ENCODE data around the gene B9D2. TPM values are rescaled to one million over a fixed set of nuclear protein-coding genes. Genes with fewer than 3 reads are reported as not detected.
"Not testable (repeated sequence)": the region's sequence is repeated elsewhere in the genome, so short reads cannot be mapped to it uniquely, and the experiment has no call there.

B9D2 gene
- total RNA-seq, 2 donors from 2014 or later: 4.9 to 9.3 TPM

DNA sequence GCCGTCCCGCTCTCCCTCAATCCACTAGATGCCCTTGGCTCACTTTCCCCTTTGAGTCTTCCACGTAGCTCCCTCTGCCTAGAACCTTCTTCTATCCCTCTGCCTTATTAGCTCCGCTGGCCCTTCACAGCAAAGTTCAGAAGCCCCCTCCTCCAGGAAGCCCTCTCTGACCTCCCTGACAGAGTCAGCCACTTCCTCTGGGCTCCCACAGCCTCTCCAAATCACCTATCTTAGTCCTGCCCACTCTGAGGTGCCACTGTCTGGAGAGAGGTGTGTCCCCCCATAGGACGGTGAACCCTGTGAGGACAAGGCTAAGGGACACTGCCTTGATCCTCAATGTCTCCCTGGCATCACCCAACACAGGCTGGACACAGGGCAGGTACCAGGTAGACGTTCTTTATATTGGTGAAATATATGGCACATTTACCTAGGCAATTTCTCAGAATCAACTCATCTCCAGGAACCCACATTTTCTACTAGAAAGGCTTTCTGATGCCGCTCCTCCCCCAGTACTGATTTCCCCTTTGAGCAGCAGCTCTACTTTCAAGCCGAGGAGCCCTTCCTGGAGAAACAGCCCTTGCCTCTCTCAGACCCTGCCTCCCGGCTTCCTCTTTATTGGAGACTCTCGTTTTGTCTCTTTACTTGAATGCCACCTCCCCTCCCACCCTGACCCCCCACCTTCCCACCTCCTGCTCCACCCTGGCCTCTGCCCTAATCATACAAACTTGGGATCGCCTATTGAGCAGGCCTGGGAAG lies 6.8 kb downstream of the B9D2 start:
- ATAC-seq: no peak
- Mint-ChIP-seq H3K36me3 (no peaks in the 10 kb centered on the region), H3K27ac (peak overlapping the region in 1 of 2 donors; percentile 87), H3K4me1 (ENCODE audit: low read depth in 2 of 2) (peaks cover 27 to 34% of the 10 kb centered on the region in 2 donors), H3K27me3 (no peaks in the 10 kb centered on the region), H3K9me3 (no peaks in the 10 kb centered on the region), H3K4me3 (no peak overlapping the region)
- no peak for DNase-seq (ENCODE audit: low spot score)

DNA sequence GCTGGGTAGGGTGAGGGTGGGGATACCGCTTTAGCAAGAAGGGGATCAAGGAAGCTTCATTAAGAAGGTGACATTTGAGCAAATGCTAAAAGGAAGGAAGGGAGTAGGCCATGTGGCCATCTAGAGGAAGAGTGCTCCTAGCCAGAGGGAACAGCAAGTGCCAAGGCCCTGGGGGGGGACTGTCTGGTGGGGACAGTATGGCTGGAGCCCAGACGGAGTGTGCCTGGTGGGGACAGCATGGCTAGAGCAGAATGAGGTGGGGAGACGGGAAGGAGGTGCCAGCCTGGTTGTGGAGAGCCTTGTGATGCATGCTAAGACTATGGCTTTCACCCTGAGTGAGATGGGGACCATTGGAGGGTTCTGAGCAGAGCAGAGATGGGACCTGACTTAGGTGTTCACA lies 8.1 kb downstream of the B9D2 start:
- Mint-ChIP-seq H3K9me3 (no peaks in the 10 kb centered on the region), H3K27me3 (no peaks in the 10 kb centered on the region), H3K36me3 (no peaks in the 10 kb centered on the region), H3K4me3 (peak overlapping the region; percentile 64), H3K4me1 (ENCODE audit: low read depth in 2 of 2) (peaks cover 36 to 41% of the 10 kb centered on the region in 2 donors), H3K27ac (peak overlapping the region; percentile 48 to 62)
- DNase-seq (ENCODE audit: low spot score) (no peak), ATAC-seq (no peak)

DNA sequence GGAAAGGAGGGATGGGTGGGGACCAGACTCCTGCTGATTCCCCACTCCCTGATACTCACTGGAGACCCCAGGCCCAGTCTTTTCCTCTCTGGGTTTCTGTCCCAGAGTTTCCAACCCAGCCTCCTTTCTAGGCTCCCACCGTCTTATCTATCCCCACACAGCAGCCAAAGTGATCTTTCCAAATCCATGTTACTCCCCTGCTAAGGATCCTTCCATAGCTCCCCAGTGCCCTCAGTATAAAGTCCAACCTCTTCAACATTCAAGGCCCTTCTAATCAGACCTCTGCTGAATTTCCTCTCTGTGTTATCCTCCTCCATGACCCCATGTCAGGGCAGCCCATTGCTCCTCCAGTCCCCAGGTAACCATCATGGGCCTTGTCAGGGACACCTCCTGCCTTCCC lies 8.9 kb downstream of the B9D2 start:
- H3K9me3 Mint-ChIP-seq: no peaks in the 10 kb centered on the region
- DNase-seq (ENCODE audit: low spot score) (no peak), ATAC-seq (no peak)
- peaks cover 41 to 44% of the 10 kb centered on the region in 2 donors for H3K4me1 Mint-ChIP-seq (ENCODE audit: low read depth in 2 of 2)
- peak overlapping the region; percentile 48 to 62 for H3K27ac Mint-ChIP-seq
- no peaks in the 10 kb centered on the region for H3K36me3 Mint-ChIP-seq
- H3K4me3 Mint-ChIP-seq: peak overlapping the region; percentile 64
- no peaks in the 10 kb centered on the region for H3K27me3 Mint-ChIP-seq

DNA sequence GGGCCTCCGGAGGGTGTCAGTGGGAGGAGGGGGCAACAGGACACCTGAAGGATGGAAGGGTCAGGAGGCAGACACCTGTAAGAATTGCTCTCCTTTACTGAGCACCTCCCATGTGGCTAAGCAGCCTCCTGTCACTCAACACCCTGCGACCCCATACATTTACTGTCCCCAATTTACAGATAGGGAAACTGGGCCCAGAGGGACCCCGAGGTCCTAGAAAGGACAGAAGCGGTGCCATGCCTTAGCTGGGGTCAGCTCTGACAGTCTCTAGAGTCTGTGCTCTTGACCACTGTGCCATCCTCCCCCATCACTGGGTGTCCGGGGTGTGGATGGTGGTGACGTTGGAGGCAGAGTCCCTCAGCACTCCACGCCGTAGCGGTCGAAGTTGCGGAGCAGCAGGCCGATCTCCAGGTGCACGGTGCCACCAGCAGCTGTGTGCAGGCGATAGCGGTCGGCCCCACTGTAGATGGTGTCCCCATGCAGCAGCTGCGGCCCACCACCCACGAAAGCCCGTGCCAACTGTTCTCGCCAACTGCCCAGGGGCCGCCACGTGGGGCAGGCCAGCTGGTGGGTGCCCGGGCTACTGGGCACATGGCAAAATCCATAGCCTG lies 9.5 kb downstream of the B9D2 start:
- Mint-ChIP-seq H3K4me3 (peak overlapping the region; percentile 96), H3K27ac (peak overlapping the region; percentile 12 to 41), H3K36me3 (no peaks in the 10 kb centered on the region), H3K9me3 (no peaks in the 10 kb centered on the region), H3K4me1 (ENCODE audit: low read depth in 2 of 2) (peaks cover 47 to 50% of the 10 kb centered on the region in 2 donors), H3K27me3 (no peaks in the 10 kb centered on the region)
- ATAC-seq: no peak
- no peak for DNase-seq (ENCODE audit: low spot score)

DNA sequence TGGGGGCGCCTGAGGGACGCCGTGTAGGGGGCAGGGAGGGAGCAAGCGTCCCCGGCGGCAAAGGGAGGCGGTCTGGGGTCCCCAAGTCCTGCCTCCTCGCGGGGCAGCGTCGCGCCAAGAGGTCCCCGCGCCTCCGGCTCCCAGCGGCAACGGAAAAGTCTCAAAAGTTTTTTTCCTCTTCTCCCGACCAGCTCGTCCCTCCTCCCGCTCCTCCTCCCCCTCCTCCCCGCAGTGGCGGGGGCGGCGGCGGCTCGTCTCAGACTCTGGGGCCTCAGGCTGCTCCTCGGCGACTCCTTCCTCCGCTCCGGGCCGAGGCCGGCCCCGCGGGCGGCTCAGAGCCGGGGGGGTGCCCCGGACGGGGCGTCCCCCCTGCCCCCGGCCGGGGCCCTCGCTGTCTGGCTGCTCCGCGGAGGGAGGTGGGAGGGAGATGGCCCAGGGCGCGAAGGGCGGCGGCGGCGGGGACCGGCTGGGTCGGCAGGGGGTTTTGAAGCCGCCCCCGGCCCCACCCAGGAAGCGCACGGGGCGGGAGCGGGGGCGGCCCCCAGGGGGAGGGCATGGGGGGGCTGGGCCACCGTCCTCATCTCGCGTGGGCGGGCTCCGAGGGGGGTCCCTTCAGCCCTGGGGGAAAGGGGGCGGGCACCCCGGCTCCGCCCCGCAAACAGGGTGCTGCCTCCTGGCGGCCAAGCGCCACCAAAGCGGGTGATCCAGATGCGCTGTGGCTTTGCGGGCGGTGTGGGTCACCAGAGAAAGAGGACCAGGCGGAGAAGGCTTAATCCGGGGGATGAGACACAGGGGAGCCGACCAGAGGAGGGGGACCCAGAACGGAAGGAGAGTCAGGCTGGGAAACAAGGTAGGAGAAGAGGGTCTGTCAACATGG lies 10.2 kb downstream of the B9D2 start, which contains the start of gene TGFB1:
Gene TGFB1, minus strand, starts transcription at position 457 of the 877 bp plus-strand sequence. CDS start 878 bp downstream, outside the sequence.
- DNase-seq (ENCODE audit: low spot score) (peak; percentile 97), ATAC-seq (peak; percentile 80 to 82)
- Mint-ChIP-seq H3K27ac (peak within 1 kb of the TSS; percentile 70 to 82), H3K27me3 (no peaks in the 10 kb centered on the region), H3K4me3 (peak within 1 kb of the TSS; percentile 96), H3K4me1 (ENCODE audit: low read depth in 2 of 2) (peaks cover 54 to 58% of the 10 kb centered on the region in 2 donors), H3K9me3 (no peaks in the 10 kb centered on the region), H3K36me3 (no peaks in the 10 kb centered on the region)

DNA sequence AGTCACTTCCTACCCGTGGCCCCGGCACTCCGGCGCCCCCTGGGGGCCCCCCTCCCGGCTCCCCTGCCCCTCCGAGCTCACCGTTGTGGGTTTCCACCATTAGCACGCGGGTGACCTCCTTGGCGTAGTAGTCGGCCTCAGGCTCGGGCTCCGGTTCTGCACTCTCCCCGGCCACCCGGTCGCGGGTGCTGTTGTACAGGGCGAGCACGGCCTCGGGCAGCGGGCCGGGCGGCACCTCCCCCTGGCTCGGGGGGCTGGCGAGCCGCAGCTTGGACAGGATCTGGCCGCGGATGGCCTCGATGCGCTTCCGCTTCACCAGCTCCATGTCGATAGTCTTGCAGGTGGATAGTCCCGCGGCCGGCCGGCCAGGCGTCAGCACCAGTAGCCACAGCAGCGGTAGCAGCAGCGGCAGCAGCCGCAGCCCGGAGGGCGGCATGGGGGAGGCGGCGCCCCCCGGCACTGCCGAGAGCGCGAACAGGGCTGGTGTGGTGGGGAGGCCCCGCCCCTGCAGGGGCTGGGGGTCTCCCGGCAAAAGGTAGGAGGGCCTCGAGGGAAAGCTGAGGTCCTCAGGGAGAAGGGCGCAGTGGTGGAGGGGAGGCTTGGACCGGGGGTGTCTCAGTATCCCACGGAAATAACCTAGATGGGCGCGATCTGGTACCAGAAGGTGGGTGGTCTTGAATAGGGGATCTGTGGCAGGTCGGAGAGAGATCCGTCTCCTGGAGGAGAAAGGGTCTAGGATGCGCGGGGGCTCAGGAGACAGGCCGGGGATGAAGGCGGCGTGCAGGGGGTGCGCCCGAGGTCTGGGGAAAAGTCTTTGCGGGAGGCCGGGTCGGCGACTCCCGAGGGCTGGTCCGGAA lies 11.1 kb downstream of the B9D2 start:
- Mint-ChIP-seq H3K4me1 (ENCODE audit: low read depth in 2 of 2) (peaks cover 57 to 62% of the 10 kb centered on the region in 2 donors), H3K4me3 (peak overlapping the region; percentile 96), H3K27ac (peak overlapping the region; percentile 70 to 82), H3K36me3 (no peaks in the 10 kb centered on the region), H3K27me3 (no peaks in the 10 kb centered on the region), H3K9me3 (no peaks in the 10 kb centered on the region)
- DNase-seq (ENCODE audit: low spot score) (peak; percentile 88), ATAC-seq (peak; percentile 32 to 33)

DNA sequence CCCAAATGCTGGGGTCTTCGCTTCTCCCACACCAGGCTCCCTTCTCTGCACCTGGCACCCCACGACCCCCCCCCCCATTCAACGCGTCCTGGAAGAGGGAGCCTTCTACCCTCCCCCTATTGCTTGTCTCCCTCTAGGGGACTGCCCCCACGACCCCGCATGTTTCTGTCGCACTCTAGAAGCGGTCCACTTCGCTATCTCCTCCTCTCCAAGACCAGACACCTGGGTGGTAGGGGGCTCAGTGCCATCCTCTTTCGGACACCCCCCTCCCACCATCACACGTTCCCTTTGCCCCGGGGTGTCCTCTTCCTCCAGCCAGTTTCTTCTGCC lies 11.7 kb downstream of the B9D2 start:
- Mint-ChIP-seq H3K36me3 (no peaks in the 10 kb centered on the region), H3K4me1 (ENCODE audit: low read depth in 2 of 2) (peaks cover 53 to 62% of the 10 kb centered on the region in 2 donors), H3K9me3 (no peaks in the 10 kb centered on the region), H3K27me3 (no peaks in the 10 kb centered on the region), H3K27ac (peak overlapping the region; percentile 70 to 82), H3K4me3 (peak overlapping the region; percentile 96)
- DNase-seq (ENCODE audit: low spot score) (no peak), ATAC-seq (no peak)

DNA sequence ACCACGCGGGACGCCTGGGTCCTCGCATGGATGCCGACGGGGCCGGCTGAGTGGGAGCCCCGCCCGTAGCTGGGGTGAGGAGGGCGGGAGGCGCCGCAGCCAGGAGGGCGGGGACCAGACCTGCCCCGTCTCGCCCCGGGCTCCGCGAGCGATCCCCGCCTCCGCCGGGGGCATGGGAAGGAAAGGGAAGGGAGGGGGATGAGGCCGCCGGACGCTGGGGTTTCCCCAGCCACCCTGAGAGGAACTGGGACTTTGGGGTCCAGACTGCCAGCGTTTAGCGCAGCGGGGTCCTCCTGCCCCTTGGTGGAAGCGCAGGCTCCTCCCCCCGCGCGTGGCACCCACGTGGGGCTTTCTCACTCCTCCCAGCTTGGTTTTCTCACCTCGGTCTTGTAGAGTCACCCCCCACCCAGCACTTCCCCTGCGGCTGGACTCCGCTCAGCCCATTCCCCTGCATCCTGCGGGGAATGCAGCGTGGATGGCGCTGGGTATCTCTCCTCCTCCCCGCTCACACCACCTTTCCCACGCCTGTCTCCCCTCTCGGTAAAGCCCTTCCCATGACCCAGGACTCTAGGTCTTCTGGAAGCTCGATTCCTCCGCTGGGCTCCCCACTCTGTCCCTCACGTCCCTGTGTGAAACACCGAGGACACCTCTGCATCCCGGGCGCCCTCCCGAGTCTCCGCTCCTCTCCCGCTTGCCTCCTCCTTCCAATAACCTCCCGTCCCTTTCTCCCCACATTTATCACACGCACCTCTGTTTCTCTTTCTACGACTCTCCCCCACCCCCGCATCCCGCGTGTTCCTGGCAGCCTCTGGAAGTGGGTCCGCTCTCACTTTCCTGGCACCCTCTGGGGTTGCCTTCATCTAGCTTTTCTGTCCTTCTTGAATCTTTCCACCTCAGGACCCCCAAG lies 12.4 kb downstream of the B9D2 start:
- peak overlapping the region; percentile 70 to 82 for H3K27ac Mint-ChIP-seq
- peaks cover 48 to 56% of the 10 kb centered on the region in 2 donors for H3K4me1 Mint-ChIP-seq (ENCODE audit: low read depth in 2 of 2)

DNA sequence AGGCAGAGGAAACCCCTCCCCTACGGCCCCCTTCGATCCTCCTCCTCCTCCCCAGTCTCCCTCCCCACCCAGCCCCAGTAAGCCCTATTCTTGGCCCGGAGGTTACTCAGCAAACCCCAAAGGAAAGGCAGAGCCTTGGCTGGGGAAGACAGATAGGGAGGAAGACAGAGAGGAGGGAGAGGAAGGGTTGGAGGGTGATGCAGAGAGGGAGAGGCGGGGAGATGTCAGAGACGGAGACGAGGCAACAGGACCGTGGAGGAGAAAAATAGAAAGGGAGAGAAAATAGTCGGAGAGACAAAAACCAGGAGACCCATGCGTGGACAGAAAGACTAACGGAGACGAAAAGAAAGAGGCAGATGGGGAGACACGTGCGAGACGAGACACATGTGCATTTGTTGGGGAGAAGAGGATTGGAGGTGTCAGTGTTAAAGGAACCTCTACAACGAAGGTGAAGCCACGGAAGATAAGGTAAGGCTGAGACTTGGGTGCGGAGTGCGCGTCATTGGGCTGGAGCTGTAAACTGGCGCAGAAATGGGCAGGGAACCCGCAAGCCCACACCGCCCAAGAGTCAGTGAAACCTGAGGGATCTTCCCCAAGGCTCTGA lies 13.1 kb downstream of the B9D2 start:
- Mint-ChIP-seq H3K27me3 (no peaks in the 10 kb centered on the region), H3K36me3 (no peaks in the 10 kb centered on the region), H3K4me1 (ENCODE audit: low read depth in 2 of 2) (peaks cover 46 to 51% of the 10 kb centered on the region in 2 donors), H3K9me3 (no peaks in the 10 kb centered on the region), H3K27ac (peak overlapping the region; percentile 70 to 82), H3K4me3 (peak overlapping the region; percentile 96)
- DNase-seq (ENCODE audit: low spot score) (no peak), ATAC-seq (no peak)

More for the DNA sequence above, 12.4 kb downstream of the B9D2 start:
- Mint-ChIP-seq H3K9me3 (no peaks in the 10 kb centered on the region), H3K4me3 (peak overlapping the region; percentile 96), H3K36me3 (no peaks in the 10 kb centered on the region), H3K27me3 (no peaks in the 10 kb centered on the region)
- ATAC-seq (peak; percentile 77 to 80), DNase-seq (ENCODE audit: low spot score) (peak; percentile 94)

DNA sequence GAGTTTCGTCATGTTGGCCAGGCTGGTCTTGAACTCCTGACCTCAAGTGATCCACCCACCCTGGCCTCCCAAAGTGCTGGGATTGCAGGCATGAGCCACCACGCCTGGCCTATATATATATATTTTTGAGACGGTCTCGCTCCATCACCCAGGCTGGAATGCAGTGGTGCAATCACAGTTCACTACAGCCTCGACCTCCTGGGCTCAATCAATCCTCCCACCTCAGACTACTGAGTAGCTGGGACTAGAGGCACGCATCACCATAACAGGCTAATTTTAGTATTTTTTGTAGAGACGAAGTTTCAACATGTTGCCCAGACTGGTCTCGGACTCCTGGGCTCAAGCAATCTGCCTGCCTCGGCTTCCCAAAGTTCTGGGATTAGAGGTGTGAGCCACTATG lies 17.0 kb downstream of the B9D2 start:
- Mint-ChIP-seq H3K4me1 (ENCODE audit: low read depth in 2 of 2) (peaks cover 47 to 50% of the 10 kb centered on the region in 2 donors), H3K27ac (peak overlapping the region in 1 of 2 donors; percentile 66)
- not testable (repeated sequence) for ATAC-seq; H3K27me3 Mint-ChIP-seq; H3K36me3 Mint-ChIP-seq; DNase-seq (ENCODE audit: low spot score); H3K4me3 Mint-ChIP-seq; H3K9me3 Mint-ChIP-seq

DNA sequence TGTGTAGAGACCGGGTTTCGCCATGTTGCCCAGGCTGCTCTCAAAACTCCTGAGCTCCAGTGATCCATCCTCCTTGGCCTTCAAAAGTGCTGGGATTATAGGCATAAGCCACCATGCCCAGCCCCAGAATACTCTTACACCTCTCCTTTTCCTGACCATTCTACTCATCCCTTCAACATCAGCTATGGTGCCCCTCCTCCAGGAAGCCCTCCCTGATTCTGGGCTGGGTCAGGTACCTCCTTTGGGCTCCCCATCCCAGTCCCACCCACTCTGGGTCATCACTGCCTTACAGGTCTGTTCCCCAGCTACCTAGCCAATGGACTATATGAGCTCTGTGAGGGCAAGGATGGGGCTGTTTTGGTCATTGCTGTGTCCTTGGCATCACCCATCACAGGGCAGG lies 19.8 kb downstream of the B9D2 start:
- Mint-ChIP-seq H3K36me3 (peaks cover 5% of the 10 kb centered on the region), H3K4me1 (ENCODE audit: low read depth in 2 of 2) (peaks cover 33 to 37% of the 10 kb centered on the region in 2 donors)

More for the DNA sequence above, 19.8 kb downstream of the B9D2 start:
- DNase-seq (ENCODE audit: low spot score): no peak
- Mint-ChIP-seq H3K4me3 (no peak overlapping the region), H3K27me3 (no peaks in the 10 kb centered on the region), H3K27ac (peak overlapping the region; percentile 61 to 88), H3K9me3 (no peaks in the 10 kb centered on the region)
- ATAC-seq: no peak
